Immature natural killer cell (primary cell): ENCODE measurements around the gene TRPC3. TPM values are rescaled to one million over a fixed set of nuclear protein-coding genes. Genes with fewer than 3 reads are reported as not detected.

Source experiments
- DNase-seq, 3 donors: peaks; one replicate each; pipeline ENCODE4 v3.0.0; 2022; ENCODE audit warnings: mixed read lengths in 1 of 3
- H3K27ac Mint-ChIP-seq, 6 donors: one replicate each; pipeline ENCODE4 v1.8.0; 2020; ENCODE audit warnings: mixed read lengths in 6 of 6, mild to moderate bottlenecking in 5 of 6, inconsistent platforms in 4 of 6, moderate library complexity in 3 of 6
- H3K27me3 Mint-ChIP-seq, 3 donors: one replicate each; pipeline ENCODE4 v1.8.0; 2020 to 2021; ENCODE audit warnings: low read depth in 3 of 3, mild to moderate bottlenecking in 3 of 3, mixed read lengths in 3 of 3, moderate library complexity in 3 of 3, inconsistent platforms in 1 of 3
- H3K36me3 Mint-ChIP-seq, 3 donors: one replicate each; pipeline ENCODE4 v1.8.0; 2020; ENCODE audit warnings: mixed read lengths in 3 of 3, inconsistent platforms in 2 of 3, mild to moderate bottlenecking in 2 of 3
- H3K4me1 Mint-ChIP-seq, 2 donors: one replicate each; pipeline ENCODE4 v1.8.0; 2020; ENCODE audit warnings: inconsistent platforms in 2 of 2, mild to moderate bottlenecking in 2 of 2, mixed read lengths in 2 of 2, moderate library complexity in 1 of 2
- H3K4me3 Mint-ChIP-seq, 5 donors: one replicate each; pipeline ENCODE4 v1.8.0; 2020; ENCODE audit warnings: mild to moderate bottlenecking in 5 of 5, mixed read lengths in 5 of 5, inconsistent platforms in 3 of 5, moderate library complexity in 3 of 5
- H3K9me3 Mint-ChIP-seq, 6 donors: one replicate each; pipeline ENCODE4 v1.8.0; 2020; ENCODE audit warnings: mild to moderate bottlenecking in 6 of 6, mixed read lengths in 6 of 6, inconsistent platforms in 4 of 6, moderate library complexity in 3 of 6
- polyA plus RNA-seq, 3 donors: library from polyadenylated mRNA; unstranded; fragments of 300-500 nt; fragmentation: Illumina TruSeq; gene quantifications; one replicate each; pipeline ENCODE4 v1.2.3, GENCODE V29; 2021

Gene TRPC3
- polyA plus RNA-seq, 3 donors from 2014 or later = 0.08 to 0.15 TPM; not detected in 1

GRCh38 chr4:121879135-121879534 is 72.7 kb downstream of the TRPC3 start:
- Mint-ChIP-seq H3K27me3 (peaks cover 5 to 15% (median 7%) of the 10 kb centered on the region in 3 donors), H3K4me1 (no peaks in the 10 kb centered on the region), H3K27ac (no peak overlapping the region), H3K36me3 (peaks cover 0 to 6% (median 0%) of the 10 kb centered on the region in 3 donors), H3K4me3 (no peak overlapping the region), H3K9me3 (no peaks in the 10 kb centered on the region)
- DNase-seq = no peak

GRCh38 chr4:121877041-121877773 is 74.7 kb downstream of the TRPC3 start:
- DNase-seq = no peak
- Mint-ChIP-seq H3K9me3 (no peaks in the 10 kb centered on the region), H3K4me3 (no peak overlapping the region), H3K4me1 (no peaks in the 10 kb centered on the region), H3K27me3 (peaks cover 7 to 22% (median 9%) of the 10 kb centered on the region in 3 donors), H3K36me3 (peaks cover 0 to 6% (median 0%) of the 10 kb centered on the region in 3 donors), H3K27ac (no peak overlapping the region)

- H3K27me3 Mint-ChIP-seq = peaks cover 5 to 24% (median 9%) of the 10 kb centered on the region in 3 donors
- no peaks in the 10 kb centered on the region for H3K9me3 Mint-ChIP-seq
- no peak overlapping the region for H3K4me3 Mint-ChIP-seq
- no peaks in the 10 kb centered on the region for H3K36me3 Mint-ChIP-seq
- peaks cover 0 to 2% of the 10 kb centered on the region in 2 donors for H3K4me1 Mint-ChIP-seq
- H3K27ac Mint-ChIP-seq = no peak overlapping the region
- no peak for DNase-seq
Measured at GRCh38 chr4:121876070-121876469, 75.8 kb downstream of the TRPC3 start.

GRCh38 chr4:121875652-121876051 is 76.2 kb downstream of the TRPC3 start:
- no peaks in the 10 kb centered on the region for H3K9me3 Mint-ChIP-seq

GRCh38 chr4:121873604-121874003 is 78.3 kb downstream of the TRPC3 start:
- Mint-ChIP-seq H3K9me3 (no peaks in the 10 kb centered on the region), H3K4me1 (peaks cover 14 to 24% of the 10 kb centered on the region in 2 donors), H3K27me3 (peaks cover 4 to 24% (median 11%) of the 10 kb centered on the region in 3 donors), H3K36me3 (no peaks in the 10 kb centered on the region), H3K4me3 (no peak overlapping the region), H3K27ac (no peak overlapping the region)
- DNase-seq = no peak

More at GRCh38 chr4:121875652-121876051, 76.2 kb downstream of the TRPC3 start:
- no peaks in the 10 kb centered on the region for H3K36me3 Mint-ChIP-seq
- H3K27me3 Mint-ChIP-seq = peaks cover 5 to 24% (median 9%) of the 10 kb centered on the region in 3 donors
- no peak for DNase-seq
- peaks cover 3 to 6% of the 10 kb centered on the region in 2 donors for H3K4me1 Mint-ChIP-seq
- no peak overlapping the region for H3K27ac Mint-ChIP-seq
- no peak overlapping the region for H3K4me3 Mint-ChIP-seq

GRCh38 chr4:121869841-121870822 is 81.7 kb downstream of the TRPC3 start, which contains the start of gene BBS7:
TSS of gene BBS7 (minus strand) at chr4:121870474. CDS start at chr4:121870313, 161 bp downstream.
- peaks cover 11 to 19% (median 15%) of the 10 kb centered on the region in 3 donors for H3K36me3 Mint-ChIP-seq
- H3K9me3 Mint-ChIP-seq = no peaks in the 10 kb centered on the region
- peak; percentile 88 to 92 (median 91) for DNase-seq
- peaks cover 14 to 25% of the 10 kb centered on the region in 2 donors for H3K4me1 Mint-ChIP-seq
- peak within 1 kb of the TSS; percentile 84 to 94 (median 88) for H3K27ac Mint-ChIP-seq
- peaks cover 6 to 17% (median 11%) of the 10 kb centered on the region in 3 donors for H3K27me3 Mint-ChIP-seq
- peak within 1 kb of the TSS; percentile 94 to 98 (median 97) for H3K4me3 Mint-ChIP-seq

- Mint-ChIP-seq H3K4me1 (peaks cover under 1 to 3% of the 10 kb centered on the region in 2 donors), H3K36me3 (peaks cover 14 to 26% (median 15%) of the 10 kb centered on the region in 3 donors), H3K9me3 (no peaks in the 10 kb centered on the region), H3K27me3 (peaks cover 0 to 2% (median 0%) of the 10 kb centered on the region in 3 donors), H3K4me3 (no peak overlapping the region), H3K27ac (no peak overlapping the region)
- DNase-seq = no peak
Measured at GRCh38 chr4:121863799-121864198, 88.1 kb downstream of the TRPC3 start.

- Mint-ChIP-seq H3K27ac (no peak overlapping the region), H3K36me3 (peaks cover 8 to 23% (median 9%) of the 10 kb centered on the region in 3 donors), H3K9me3 (no peaks in the 10 kb centered on the region), H3K4me3 (no peak overlapping the region), H3K4me1 (no peaks in the 10 kb centered on the region), H3K27me3 (no peaks in the 10 kb centered on the region)
- no peak for DNase-seq
Measured at GRCh38 chr4:121861426-121861825, 90.4 kb downstream of the TRPC3 start.

- Mint-ChIP-seq H3K9me3 (no peaks in the 10 kb centered on the region), H3K4me1 (no peaks in the 10 kb centered on the region), H3K36me3 (peaks cover 0 to 16% (median 3%) of the 10 kb centered on the region in 3 donors), H3K27ac (no peak overlapping the region), H3K4me3 (no peak overlapping the region), H3K27me3 (no peaks in the 10 kb centered on the region)
- no peak for DNase-seq
Measured at GRCh38 chr4:121860121-121860520, 91.7 kb downstream of the TRPC3 start.

GRCh38 chr4:121851354-121851753 is 100.5 kb downstream of the TRPC3 start:
- no peaks in the 10 kb centered on the region for H3K9me3 Mint-ChIP-seq
- H3K4me3 Mint-ChIP-seq = no peak overlapping the region
- peaks cover 13 to 35% (median 16%) of the 10 kb centered on the region in 3 donors for H3K36me3 Mint-ChIP-seq
- no peak overlapping the region for H3K27ac Mint-ChIP-seq
- no peaks in the 10 kb centered on the region for H3K27me3 Mint-ChIP-seq
- no peaks in the 10 kb centered on the region for H3K4me1 Mint-ChIP-seq
- DNase-seq = no peak

- H3K36me3 Mint-ChIP-seq = peaks cover 17 to 35% (median 27%) of the 10 kb centered on the region in 3 donors
- H3K27ac Mint-ChIP-seq = no peak overlapping the region
- no peaks in the 10 kb centered on the region for H3K27me3 Mint-ChIP-seq
- no peak for DNase-seq
- H3K4me3 Mint-ChIP-seq = no peak overlapping the region
- no peaks in the 10 kb centered on the region for H3K9me3 Mint-ChIP-seq
- H3K4me1 Mint-ChIP-seq = no peaks in the 10 kb centered on the region
Measured at GRCh38 chr4:121846662-121847061, 105.2 kb downstream of the TRPC3 start.

- Mint-ChIP-seq H3K4me1 (no peaks in the 10 kb centered on the region), H3K4me3 (no peak overlapping the region), H3K27ac (no peak overlapping the region), H3K9me3 (no peaks in the 10 kb centered on the region), H3K36me3 (peaks cover 22 to 43% (median 38%) of the 10 kb centered on the region in 3 donors), H3K27me3 (no peaks in the 10 kb centered on the region)
- no peak for DNase-seq
Measured at GRCh38 chr4:121842862-121843261, 109.0 kb downstream of the TRPC3 start.

GRCh38 chr4:121838136-121838535 is 113.7 kb downstream of the TRPC3 start:
- Mint-ChIP-seq H3K4me3 (no peak overlapping the region), H3K27ac (no peak overlapping the region), H3K27me3 (no peaks in the 10 kb centered on the region), H3K4me1 (no peaks in the 10 kb centered on the region), H3K9me3 (no peaks in the 10 kb centered on the region), H3K36me3 (peaks cover 16 to 26% (median 25%) of the 10 kb centered on the region in 3 donors)
- DNase-seq = no peak
